Large intestine (tissue), 3 donors: ENCODE data around the gene CHRNA1. TPM values are rescaled to one million over a fixed set of nuclear protein-coding genes. Genes with fewer than 3 reads are reported as not detected.
A peak's percentile ranks its signal among the peaks of the same experiment; 100 is the strongest.

ENCODE experiments used
- DNase-seq, 2 donors: peaks; one replicate each; pipeline versions ENCODE4 v3.0.0 to v3.0.0-alpha.2; 2013
- H3K27ac ChIP-seq: one replicate; pipeline ENCODE4 v1.5.1; 2013; ENCODE audit warnings: low read length
- H3K27me3 ChIP-seq: 2 replicates; pipeline ENCODE4 v1.6.1; 2013; ENCODE audit warnings: low read length; ENCODE audit not compliant: control insufficient read depth, insufficient read depth
- H3K36me3 ChIP-seq: 2 replicates; pipeline ENCODE4 v1.6.1; 2013; ENCODE audit warnings: low read length; ENCODE audit not compliant: control insufficient read depth, insufficient read depth
- H3K4me1 ChIP-seq: one replicate; pipeline ENCODE4 v1.6.1; 2013; ENCODE audit warnings: low read length; ENCODE audit not compliant: control insufficient read depth, insufficient read depth
- H3K4me3 ChIP-seq: one replicate; pipeline ENCODE4 v1.5.1; 2013; ENCODE audit warnings: low read length
- H3K9me3 ChIP-seq: one replicate; pipeline ENCODE4 v1.6.1; 2013; ENCODE audit warnings: mild to moderate bottlenecking, low read depth, low read length, moderate library complexity; ENCODE audit not compliant: control insufficient read depth
- WGBS: methylation state at CpG from one replicate; pipeline ENCODE4 v1.1.5; 2013; ENCODE audit warnings: low lambda C conversion rate; ENCODE audit not compliant: insufficient coverage; 5-methylcytosine and 5-hydroxymethylcytosine counted together
- polyA plus RNA-seq: library from polyadenylated mRNA; unstranded; fragments of 120-200 nt; gene quantifications from one replicate; pipeline ENCODE4 v1.2.1, GENCODE V29; 2013

Gene CHRNA1
- polyA plus RNA-seq, 1 donor: 0.57 TPM

DNA sequence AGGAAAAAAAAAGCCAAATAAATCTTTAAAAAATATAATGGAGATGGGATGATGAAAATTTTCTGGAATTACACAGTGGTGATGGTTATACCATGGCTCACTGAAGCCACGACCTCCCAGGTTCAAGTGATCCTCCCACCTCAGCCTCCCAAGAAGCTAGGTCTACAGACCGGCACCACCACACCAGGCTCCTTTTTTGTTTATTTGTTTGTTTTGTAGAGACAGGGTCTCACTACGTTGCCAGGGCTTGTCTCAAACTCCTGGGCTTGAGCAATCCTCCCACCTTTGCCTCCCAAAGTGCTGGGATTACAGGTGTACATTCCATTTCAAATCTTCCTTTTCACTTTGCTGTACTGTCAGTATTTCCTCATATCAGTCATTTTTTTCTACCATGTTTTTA is 61.7 kb downstream of the CHRNA1 start:
- Histone ChIP-seq H3K27ac (no peak overlapping the region), H3K9me3 (no peaks in the 10 kb centered on the region), H3K4me3 (no peak overlapping the region), H3K4me1 (no peaks in the 10 kb centered on the region), H3K36me3 (no peaks in the 10 kb centered on the region), H3K27me3 (peaks cover 7% of the 10 kb centered on the region)
- no peak for DNase-seq
- WGBS: 20% methylated on average over 1 of the region's 3 CpGs

DNA sequence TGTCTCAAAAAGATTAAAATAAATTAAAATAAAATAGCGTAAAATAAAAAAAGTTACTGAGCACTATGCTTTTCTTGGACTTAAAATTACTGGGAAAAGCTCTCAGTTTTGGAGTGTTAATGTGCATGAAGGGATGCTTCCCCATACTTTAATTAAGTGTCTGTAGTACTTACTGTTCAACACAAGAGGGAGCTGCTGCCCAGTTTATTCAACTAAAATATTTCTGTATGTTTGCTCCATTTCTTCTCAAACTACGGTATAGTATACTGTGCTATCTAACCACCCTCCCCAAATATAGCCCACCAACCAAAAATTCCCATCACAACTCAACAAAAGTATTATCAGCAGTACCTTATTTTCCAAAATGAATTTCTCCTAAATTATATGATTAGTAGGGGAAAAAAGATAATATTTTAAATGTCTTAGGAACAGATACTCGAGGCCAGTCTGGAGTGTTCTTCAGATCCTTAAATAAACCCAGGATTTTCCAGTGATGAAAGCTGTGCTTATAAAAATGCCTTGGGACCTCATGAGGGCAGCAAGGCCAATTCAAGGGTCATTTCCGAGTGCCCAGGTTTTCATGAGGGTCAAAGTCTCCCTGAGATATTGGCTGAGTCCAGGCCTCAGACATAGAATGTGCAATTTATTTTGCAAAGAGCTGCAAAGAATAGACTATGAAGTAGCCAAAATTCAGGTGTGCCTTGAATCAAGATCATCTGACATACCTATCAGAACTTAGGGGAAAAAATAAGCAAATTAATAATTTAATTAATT is 64.1 kb downstream of the CHRNA1 start:
- H3K4me3 ChIP-seq: no peak overlapping the region
- DNase-seq: peak in 1 of 2 donors; percentile 43
- peaks cover 4% of the 10 kb centered on the region for H3K27me3 ChIP-seq
- no peak overlapping the region for H3K27ac ChIP-seq
- 0% methylated on average over 1 of the region's 4 CpGs for WGBS
- no peaks in the 10 kb centered on the region for H3K36me3 ChIP-seq
- H3K9me3 ChIP-seq: no peaks in the 10 kb centered on the region
- H3K4me1 ChIP-seq: no peaks in the 10 kb centered on the region

Other genes starting within 250 kb of the CHRNA1 start
- gene WIPF1, start 166.7 kb downstream of the CHRNA1 start, polyA plus RNA-seq: 56.2 TPM
- gene CHN1, start 240.9 kb upstream of the CHRNA1 start, polyA plus RNA-seq: 8.2 TPM